ENCODE data around the gene SGTA.
"Not testable (repeated sequence)": the region's sequence is repeated elsewhere in the genome, so short reads cannot be mapped to it uniquely, and the experiment has no call there.

Gene SGTA

DNA sequence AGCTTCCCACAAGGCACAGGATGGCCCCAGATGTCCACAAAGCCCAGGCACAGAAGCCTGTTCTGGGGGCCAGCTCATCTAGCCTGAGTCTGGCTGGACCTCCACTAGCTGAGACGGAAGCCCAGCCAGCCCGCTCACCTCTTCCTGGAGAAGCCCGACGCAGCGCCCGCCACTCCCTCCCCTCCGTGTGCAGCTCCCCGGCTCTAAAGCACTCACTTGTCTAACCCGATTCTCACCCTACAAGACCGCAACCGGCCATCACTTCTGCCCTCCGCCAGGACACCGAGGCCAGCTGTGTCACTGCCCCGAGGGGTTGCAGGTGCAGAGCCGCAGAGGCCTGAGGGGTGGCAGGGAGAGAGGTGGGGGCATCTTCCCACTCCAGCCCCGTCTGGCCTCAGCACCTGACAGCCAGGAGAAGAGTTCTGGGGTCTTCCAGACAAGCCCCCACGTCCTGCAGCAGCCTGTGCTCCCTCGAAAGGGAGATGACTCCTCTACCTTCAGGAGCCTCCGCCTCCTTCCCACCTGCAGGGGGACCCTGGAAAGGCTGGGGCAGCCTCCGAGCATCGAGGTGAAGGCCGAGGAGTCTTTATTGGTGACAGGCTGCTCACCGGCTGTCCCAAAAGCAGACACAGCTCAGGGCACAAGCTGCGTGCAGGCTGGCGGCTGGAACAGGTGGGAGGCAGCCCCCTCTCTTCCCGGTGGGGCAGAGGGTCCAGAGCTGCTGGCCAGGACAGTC lies 56.0 kb downstream of the SGTA start:
- no peak for DNase-seq (ENCODE audit: low read depth in 2 of 2)

DNA sequence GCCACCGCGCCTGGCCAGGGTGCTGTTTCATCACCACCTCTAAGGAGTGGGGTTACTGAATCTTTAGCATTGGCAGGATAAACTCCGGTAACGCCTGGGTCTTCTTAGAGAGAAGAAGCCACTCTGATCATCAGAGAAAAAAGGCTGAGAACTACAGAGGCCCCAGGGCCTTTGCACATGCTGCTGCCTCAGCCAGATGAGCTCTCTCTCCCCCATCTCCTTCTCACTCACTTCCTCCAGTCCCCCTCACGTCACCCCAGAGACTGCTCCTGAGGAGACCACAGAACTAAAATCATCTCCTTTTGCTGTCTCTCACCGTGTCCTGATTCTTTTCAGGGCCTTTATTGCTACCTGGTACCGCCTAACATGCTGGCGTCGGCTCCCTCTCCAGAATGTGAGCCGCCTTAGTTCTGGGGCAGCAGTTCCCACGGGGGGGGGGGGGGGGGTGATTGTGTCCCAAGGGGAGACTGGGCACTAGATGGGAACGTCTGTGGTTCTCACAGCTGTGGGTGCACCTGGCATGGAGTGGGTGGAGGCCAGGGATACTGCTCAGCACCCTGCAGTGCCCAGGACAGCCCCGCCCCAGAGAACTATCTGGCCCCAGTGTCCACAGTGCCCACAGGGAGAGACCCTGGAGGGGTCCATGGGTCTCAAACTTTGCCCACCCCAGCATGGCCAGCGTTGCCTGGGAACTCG lies 56.8 kb downstream of the SGTA start:
- DNase-seq (ENCODE audit: low read depth in 2 of 2): no peak

DNA sequence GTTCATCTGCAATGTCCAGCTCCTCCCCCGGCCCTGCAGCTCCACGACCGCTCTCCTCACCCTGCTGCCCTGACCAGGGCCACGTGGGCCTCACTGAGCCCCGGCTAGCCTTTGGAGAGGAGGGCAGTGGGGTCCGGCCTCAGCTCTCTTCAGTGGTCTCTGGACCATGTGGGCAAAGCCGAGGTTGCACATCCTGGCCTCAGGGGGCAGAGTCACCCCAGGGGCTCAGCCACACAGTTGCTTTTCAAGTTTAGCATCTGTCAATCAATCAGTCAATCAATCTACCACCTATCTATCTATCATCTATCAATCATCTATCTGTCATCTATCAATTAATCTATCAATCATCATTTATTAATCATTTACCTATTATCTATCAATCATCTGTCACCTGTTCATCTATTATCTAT lies 58.9 kb downstream of the SGTA start:
- DNase-seq (ENCODE audit: low read depth in 2 of 2): no peak

DNA sequence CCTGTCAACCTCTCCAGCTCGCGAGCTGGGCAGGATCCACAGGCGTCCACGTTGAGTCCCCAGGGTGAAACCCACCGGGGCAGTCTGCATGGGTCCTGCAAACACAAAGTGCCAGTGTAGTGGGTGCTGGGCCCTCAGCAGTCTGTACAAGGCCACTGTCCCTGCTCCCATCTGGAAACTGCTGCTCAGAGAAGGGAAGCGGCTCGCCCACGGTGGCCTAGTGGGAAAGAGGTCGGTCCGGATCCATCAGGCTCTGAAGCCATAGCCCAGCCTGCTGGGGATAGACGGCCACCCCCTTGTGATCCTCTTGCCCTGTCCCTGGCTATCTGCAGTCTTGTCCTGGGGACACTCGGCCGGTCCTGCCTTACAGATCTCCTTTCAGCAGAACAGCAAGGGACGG lies 59.3 kb downstream of the SGTA start:
- DNase-seq (ENCODE audit: low read depth in 2 of 2): no peak

DNA sequence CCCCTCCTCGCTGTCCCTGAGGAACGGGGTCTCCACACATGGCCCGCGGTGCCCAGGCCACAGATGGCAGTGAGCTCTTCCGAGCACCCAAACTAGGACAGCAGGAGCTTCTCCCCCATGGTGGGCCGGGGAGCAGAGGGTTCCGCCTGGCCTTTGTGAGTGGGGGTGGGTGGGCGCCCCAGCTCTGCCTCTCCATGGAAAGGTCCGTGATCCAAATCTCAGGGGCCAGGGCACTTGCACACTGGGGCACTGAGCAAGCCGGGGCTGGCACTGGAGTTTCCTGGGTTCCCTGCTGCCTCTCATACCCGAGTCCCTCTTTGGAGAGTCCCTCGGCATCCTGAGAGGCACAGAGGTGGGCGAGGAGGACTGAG lies 59.7 kb downstream of the SGTA start:
- DNase-seq (ENCODE audit: low read depth in 2 of 2): no peak

DNA sequence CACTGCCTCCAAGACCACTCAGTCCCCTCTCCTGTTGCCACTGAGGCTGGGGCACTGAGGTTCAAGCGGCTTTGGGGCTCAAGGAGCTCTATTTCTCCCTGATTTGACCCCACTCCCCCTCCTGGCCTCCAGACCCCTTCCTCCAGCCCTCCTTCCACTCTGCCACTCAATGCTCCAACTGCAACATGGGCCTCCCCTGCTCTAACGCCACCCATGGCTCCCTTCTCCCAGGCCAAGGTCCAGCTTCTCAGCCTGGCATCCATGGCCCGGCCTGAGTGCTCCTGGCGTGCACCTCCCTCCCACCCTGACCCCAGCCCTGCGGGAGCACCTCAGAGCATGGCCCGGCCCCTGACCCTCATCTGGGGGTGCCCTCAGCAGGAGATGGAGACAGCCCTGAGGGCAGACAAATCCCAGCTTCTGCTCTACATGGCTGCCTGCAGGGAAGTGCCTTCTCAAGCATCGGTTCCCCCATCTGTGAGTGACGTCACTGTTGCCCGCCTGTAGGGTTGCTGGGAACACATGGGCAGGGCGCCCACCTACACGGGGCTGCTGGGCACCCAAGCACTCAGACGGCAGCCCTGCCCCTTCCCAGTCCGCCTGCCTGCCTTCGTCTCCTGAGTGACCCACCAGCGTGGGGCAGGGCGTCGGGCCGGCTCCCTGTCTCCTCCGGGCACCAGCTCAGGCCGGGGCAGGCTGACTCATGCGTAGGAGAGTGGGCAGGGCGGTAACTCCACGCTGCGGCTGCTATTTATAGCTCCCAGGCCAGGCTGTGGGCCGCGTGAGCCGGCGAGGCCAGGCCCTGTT lies 60.3 kb downstream of the SGTA start:
- no peak for DNase-seq (ENCODE audit: low read depth in 2 of 2)

DNA sequence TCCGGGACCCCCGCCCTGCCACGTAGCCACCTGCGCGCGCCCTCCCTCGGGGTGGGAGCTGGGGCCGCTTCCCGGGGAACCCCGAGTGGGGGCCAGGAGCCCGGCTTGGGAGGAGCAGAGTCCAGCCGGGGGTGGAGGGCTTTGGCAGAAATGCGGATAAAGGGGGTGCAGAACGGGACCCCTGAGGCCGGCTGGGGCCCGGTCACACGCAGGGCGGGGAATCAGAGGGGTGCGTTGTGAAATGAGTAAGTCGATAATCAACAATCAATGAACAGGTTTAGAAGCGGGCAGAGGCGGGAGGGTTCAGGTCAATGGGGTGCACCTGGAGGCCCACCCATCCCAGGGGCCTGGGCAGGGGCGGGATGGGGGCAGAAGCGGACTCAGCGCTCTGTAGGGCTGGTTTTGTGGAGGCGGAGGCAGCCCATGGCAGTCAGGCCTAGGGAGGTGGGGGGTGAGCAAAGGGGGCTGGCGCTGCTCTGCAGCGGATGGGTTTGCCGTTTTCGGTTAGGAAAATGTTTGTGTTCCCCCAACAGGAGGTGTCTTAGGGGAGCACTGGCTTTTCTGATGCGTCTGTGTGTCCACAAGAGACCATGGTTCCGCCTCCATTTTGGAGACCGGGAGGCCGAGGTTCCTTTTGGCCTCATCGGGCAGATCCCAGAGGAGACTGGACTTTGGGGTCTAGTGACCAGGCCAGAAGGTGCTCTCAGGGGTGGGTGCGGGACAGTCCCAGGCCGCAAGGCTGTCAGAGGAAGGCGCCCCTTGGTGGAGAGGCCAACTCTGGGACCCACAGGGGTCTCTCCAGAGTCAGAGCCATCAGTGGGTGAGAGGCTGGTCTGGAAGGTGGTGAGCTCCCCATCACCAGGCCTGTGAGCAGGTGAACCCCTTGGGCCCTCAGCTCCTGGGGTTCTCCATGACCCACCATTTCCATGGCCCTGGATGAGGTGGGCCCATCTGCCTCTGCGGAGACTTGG lies 61.2 kb downstream of the SGTA start:
- DNase-seq (ENCODE audit: low read depth in 2 of 2): no peak

GRCh38 chr19:2720777-2721569 lies 62.1 kb downstream of the SGTA start, which contains the start of gene DIRAS1:
TSS of gene DIRAS1 (minus strand) at chr19:2721372. CDS start at chr19:2717806, 3,566 bp downstream.
- DNase-seq (ENCODE audit: low read depth in 2 of 2): no peak

DNA sequence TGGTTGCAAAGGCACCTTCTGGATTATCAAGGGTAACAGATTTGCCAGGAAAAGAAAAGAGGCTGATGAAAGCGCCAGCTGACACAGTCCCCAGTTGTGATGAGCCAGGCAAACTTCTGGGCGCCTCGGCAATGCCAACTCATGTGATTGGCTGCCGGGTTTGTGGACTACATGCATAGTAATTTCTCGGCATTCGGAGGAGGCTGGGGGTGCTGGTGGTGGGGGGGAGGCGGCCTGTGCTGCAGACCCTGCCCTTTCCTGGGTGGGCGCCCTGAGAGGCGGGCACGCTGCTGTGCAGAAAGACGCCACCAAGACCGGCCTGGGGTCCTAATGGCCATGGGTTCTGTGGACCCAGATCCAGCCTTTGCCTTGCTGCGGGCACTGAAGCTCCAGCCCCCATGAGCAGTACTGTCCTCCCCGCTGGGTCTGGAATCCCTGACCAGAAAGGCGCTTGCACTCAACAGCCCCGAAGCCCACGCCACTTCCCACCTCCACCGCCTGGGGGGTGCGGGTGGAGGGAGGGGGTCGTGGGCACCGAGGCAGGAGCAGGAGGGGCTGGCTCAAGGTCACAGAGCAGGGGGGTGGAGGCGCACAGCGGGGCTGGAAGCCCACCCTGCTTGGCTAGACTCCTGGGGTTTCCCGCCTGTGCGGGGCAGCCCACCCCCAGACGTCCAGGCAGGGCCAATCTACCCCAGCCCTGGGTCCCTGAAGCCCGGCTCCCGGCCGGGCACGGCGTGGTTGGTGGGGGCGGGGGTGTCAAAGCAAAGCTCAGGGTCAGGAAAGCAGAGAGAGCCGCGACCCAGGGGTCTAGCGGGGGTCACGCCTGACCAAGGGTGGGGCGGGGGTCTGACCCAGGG lies 62.9 kb downstream of the SGTA start:
- DNase-seq (ENCODE audit: low read depth in 2 of 2): no peak

- DNase-seq (ENCODE audit: low read depth in 2 of 2): no peak
Observed at GRCh38 chr19:2719232-2719735, 63.8 kb downstream of the SGTA start.

- DNase-seq (ENCODE audit: low read depth in 2 of 2): no peak
Observed at GRCh38 chr19:2717638-2718541, 65.2 kb downstream of the SGTA start.

DNA sequence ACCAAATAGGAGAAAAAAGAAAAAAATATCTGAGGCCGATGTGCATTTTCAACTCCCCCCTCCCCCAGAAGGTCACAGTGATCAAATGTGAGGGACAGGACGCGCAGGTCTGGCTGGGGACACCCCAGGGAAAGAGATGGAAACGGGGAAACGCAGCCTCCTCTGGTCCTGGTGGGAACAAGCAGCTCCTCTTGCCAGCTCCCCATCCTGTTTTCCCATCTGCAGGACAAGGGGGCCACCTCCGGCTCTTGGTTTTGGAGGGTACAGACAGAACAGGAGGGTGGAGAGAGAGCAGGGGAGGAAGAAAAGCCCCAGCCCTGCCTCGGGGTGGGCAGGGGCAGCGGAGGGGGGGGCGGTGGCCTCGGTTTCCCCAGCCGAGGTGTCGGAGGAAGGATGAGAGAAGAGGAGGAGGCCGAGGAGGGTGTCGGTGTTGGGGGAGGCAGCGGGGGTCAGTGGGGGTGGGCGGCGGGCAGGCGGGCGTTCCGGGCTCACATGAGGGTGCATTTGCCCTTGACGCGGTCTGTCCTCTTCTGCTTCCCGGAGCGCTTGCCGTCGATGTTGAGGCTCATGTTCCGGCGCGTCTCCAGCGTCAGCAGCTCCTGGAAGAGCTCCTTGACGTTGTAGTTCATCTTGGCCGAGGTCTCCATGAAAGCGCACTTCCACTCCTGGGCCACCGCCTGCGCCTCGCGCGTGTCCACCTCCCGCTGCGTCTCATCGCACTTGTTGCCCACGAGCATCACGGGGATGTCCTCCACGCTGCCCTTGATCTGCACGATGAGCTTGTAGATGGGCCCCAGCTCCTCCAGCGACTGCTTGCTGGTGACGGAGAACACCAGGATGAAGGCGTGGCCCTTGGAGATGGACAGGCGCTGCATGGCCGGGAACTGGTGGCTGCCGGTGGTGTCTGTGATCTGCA lies 66.1 kb downstream of the SGTA start:
- no peak for DNase-seq (ENCODE audit: low read depth in 2 of 2)

- DNase-seq (ENCODE audit: low read depth in 2 of 2): no peak
Observed at GRCh38 chr19:2716275-2716650, 66.8 kb downstream of the SGTA start.

DNA sequence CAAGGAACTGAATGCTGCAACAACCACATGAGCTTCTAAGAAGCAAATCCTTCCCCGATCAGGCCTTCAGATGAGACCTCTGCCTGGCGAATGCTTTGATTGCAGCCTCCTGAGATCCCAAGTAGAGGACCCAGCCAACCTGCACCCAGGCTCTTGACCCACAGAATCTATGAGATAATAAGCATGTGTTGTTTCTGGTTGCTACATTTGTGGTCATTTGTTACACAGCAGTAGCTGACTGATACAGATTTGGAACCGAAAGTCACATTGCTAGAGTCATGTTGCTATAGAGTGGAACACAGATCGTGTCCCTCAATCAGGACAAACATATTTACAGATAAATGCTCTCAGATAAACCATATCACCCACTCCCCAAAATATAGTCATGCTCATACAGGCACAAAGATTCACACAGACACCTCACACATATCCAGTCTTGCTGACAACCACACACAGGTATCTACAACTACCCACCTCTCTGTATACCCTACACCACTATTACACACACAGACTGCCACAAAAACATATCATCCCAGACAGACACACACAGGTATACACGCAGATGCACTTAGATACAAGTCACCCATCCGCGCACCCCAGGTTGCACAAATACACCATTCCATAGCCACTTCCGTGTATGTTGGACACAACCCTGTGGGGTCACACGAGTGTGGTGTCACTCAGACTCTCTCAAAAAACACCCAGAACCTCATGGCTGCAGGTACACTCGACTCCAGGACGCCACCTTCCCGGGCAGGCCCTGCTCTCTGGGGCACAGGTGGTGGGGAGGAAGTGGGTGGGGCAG lies 67.4 kb downstream of the SGTA start:
- no peak for DNase-seq (ENCODE audit: low read depth in 2 of 2)

DNA sequence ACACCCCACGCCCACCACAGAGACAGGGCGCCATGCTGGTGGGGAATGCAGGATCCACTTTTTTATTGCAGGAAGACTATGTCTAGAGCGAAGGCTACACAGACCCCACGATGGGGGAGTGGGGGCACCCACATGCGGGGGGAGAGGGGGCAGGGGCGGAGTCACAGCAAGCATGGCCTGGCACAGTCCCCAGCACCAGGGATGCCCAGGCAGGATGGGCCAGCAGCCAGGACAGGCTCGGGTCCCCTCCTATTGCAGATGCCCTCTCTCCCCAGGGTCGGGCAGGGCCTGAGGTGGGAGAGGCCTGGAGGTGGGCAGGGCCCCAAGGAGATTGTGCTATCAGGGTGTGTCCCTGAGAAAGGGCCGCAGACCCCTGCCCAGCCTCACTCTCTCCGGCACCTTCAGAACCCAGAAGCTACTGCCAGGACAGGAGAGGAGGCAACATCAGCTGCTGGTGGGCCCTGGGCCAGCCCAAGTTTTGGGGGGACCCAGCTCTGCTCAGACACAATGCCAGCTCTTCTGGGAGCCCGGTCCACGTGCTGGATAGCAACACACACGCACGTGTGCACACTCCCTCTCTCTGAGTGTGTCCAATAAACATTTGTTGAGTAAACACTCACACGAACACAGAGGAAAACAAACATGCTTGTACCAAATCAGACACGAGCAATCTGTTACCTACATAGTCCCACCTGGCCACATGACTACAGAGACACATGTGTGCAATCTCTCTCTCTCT lies 68.4 kb downstream of the SGTA start:
- DNase-seq (ENCODE audit: low read depth in 2 of 2): no peak

DNA sequence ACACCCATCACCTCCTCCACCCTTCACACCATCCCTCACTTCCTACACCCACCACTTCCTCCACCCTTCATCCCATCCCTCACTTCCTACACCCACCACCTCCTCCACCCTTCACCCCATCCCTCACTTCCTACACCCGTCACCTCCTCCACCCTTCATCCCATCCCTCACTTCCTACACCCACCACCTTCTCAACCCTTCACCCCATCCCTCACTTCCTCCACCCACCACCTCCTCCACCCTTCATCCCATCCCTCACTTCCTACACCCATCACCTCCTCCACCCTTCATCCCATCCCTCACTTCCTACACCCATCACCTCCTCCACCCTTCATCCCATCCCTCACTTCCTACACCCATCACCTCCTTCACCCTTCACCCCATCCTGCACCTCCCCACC lies 69.0 kb downstream of the SGTA start:
- not testable (repeated sequence) for DNase-seq (ENCODE audit: low read depth in 2 of 2)

All from fibroblast of skin of left biceps (primary cell).